T-cell (primary cell): ENCODE data around the gene RBBP6. TPM values are rescaled to one million over a fixed set of nuclear protein-coding genes. Genes with fewer than 3 reads are reported as not detected.

Experiments used
- total RNA-seq, 35 experiments: library from RNA in 6 of 35; stranded (reverse) in 6 of 35; fragments of 120-200 nt in 1 of 35; gene quantifications; one replicate each; pipeline versions ENCODE4 v1.2.1 to v1.2.4 and lab custom pipeline; 2013 to 2026

RBBP6 gene
- total RNA-seq, 5 donors from 2014 or later (not counting 1 experiment from before 2014, with no cell fraction given) = 80.5 to 130 (median 91.9) TPM

Other genes with a start within 250 kb of the RBBP6 start
- 10 to 100 TPM; 74.7 to 79.4 (median 77.9) TPM for gene TNRC6A, start 190.1 kb downstream of the RBBP6 start, total RNA-seq